Neural progenitor cell (in vitro differentiated cells): Measurements from ENCODE around the gene ANO2. TPM values are rescaled to one million over a fixed set of nuclear protein-coding genes. Genes with fewer than 3 reads are reported as not detected.

Experiments used
- DNase-seq: peaks from one replicate; pipeline ENCODE4 v3.0.0-alpha.2; 2016; ENCODE audit warnings: low spot score
- H2AFZ ChIP-seq: fragments of 200-600 bp; sonication (generic); replicated peaks from 2 replicates; pipeline ENCODE4 v1.6.1; 2016; ENCODE audit warnings: antibody characterized with exemption
- H3F3A ChIP-seq: fragments of 200-600 bp; sonication (generic); 2 replicates; pipeline ENCODE4 v1.6.1; 2016; ENCODE audit warnings: antibody characterized with exemption, low read depth
- H3K27ac ChIP-seq: fragments of 200-600 bp; sonication (generic); 2 replicates; pipeline ENCODE4 v1.5.1; 2016; ENCODE audit warnings: mild to moderate bottlenecking
- H3K27me3 ChIP-seq: fragments of 200-600 bp; sonication (generic); 2 replicates; pipeline ENCODE4 v1.6.1; 2016; ENCODE audit warnings: mild to moderate bottlenecking, moderate library complexity
- H3K36me3 ChIP-seq: fragments of 200-600 bp; sonication (generic); 2 replicates; pipeline ENCODE4 v1.5.1; 2016
- H3K4me1 ChIP-seq: fragments of 200-600 bp; sonication (generic); 2 replicates; pipeline ENCODE4 v1.6.1; 2016; ENCODE audit warnings: mixed run types
- H3K4me2 ChIP-seq: fragments of 200-600 bp; sonication (generic); 2 replicates; pipeline ENCODE4 v1.6.1; 2016
- H3K4me3 ChIP-seq: fragments of 200-600 bp; sonication (generic); 2 replicates; pipeline ENCODE4 v1.5.1; 2016
- H3K79me2 ChIP-seq: fragments of 200-600 bp; sonication (generic); 2 replicates; pipeline ENCODE4 v1.6.1; 2016; ENCODE audit warnings: low read depth
- H3K9ac ChIP-seq: fragments of 200-600 bp; sonication (generic); 2 replicates; pipeline ENCODE4 v1.6.1; 2016
- H3K9me3 ChIP-seq: fragments of 200-600 bp; sonication (generic); 2 replicates; pipeline ENCODE4 v1.5.1; 2016; ENCODE audit warnings: low read depth
- H4K20me1 ChIP-seq: fragments of 200-600 bp; sonication (generic); 2 replicates; pipeline ENCODE4 v1.6.1; 2016; ENCODE audit warnings: low read depth
- H3K27ac Mint-ChIP-seq: 3 replicates; pipeline ENCODE4 v1.8.0; 2021; ENCODE audit warnings: mixed read lengths
- H3K27me3 Mint-ChIP-seq: 2 replicates; pipeline ENCODE4 v1.8.0; 2022; ENCODE audit warnings: low read depth, mild to moderate bottlenecking, inconsistent platforms, moderate library complexity, mixed read lengths; ENCODE audit not compliant: insufficient read depth
- H3K36me3 Mint-ChIP-seq: 3 replicates; pipeline ENCODE4 v1.8.0; 2021; ENCODE audit warnings: mixed read lengths
- H3K4me1 Mint-ChIP-seq: 3 replicates; pipeline ENCODE4 v1.8.0; 2021; ENCODE audit warnings: mixed read lengths
- H3K4me3 Mint-ChIP-seq: 3 replicates; pipeline ENCODE4 v1.8.0; 2021; ENCODE audit warnings: mild to moderate bottlenecking, moderate library complexity, mixed read lengths
- H3K9me3 Mint-ChIP-seq: 3 replicates; pipeline ENCODE4 v1.8.0; 2020; ENCODE audit warnings: mixed read lengths
- EZH2 ChIP-seq: fragments of 200-600 bp; sonication (generic); IDR thresholded peaks from 2 replicates; pipeline ENCODE4 v1.6.1; 2017; ENCODE audit warnings: antibody characterized with exemption, mild to moderate bottlenecking, moderate library complexity
- EZH2phosphoT487 ChIP-seq: fragments of 200-600 bp; sonication (generic); IDR thresholded peaks from 2 replicates; pipeline ENCODE4 v1.6.1; 2017; ENCODE audit warnings: antibody characterized with exemption
- total RNA-seq: library from RNA; depleted of rRNA; stranded (reverse); fragments of >200 nt; gene quantifications from 2 replicates; pipeline ENCODE4 v1.2.3, GENCODE V29; 2015; ENCODE audit warnings: low replicate concordance
- TF ChIP-seq, protein P1 (sequence below): fragments of 200-600 bp; sonication (generic); IDR thresholded peaks from 2 replicates; pipeline ENCODE4 v1.5.1; 2017; ENCODE audit warnings: antibody characterized with exemption, mild to moderate bottlenecking

The ANO2 gene
- total RNA-seq, 1 donor from 2014 or later, result 4.8 TPM

DNA sequence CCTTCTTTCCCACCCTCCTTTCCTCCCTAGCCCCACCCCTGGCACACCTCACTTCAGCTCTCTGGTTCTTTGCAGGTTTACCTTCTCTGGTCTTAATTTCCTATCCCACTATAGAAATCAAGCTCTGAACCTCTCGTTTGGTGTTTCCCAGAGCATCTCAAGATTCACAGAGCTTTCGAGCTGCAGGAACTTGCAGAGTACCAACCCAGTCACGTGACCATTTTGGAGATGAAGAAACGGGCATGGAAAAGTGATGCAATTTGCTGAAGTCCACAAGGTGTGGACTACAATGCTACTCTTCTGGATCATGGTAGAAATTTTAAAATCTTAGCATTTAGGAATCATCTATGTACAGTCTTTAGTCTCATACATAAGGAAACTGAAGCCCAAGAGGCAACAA is 307.4 kb downstream of the ANO2 start:
- no peak overlapping the region for H2AFZ ChIP-seq
- no peak overlapping the region for H3K4me3 ChIP-seq
- no peaks in the 10 kb centered on the region for H3K79me2 ChIP-seq
- H3K9me3 ChIP-seq, result no peaks in the 10 kb centered on the region
- no peak for DNase-seq
- Mint-ChIP-seq H3K4me1 (peaks cover 25% of the 10 kb centered on the region), H3K27me3 (peaks cover 8% of the 10 kb centered on the region), H3K36me3 (no peaks in the 10 kb centered on the region), H3K27ac (no peak overlapping the region), H3K4me3 (no peak overlapping the region), H3K9me3 (no peaks in the 10 kb centered on the region)
- H3K9ac ChIP-seq, result no peak overlapping the region
- no peaks in the 10 kb centered on the region for H4K20me1 ChIP-seq
- peaks cover 6% of the 10 kb centered on the region for H3K4me1 ChIP-seq
- H3K27ac ChIP-seq, result no peak overlapping the region
- no peak for TF ChIP-seq EZH2
- no peak for TF ChIP-seq EZH2phosphoT487
- TF ChIP-seq, protein P1, sequence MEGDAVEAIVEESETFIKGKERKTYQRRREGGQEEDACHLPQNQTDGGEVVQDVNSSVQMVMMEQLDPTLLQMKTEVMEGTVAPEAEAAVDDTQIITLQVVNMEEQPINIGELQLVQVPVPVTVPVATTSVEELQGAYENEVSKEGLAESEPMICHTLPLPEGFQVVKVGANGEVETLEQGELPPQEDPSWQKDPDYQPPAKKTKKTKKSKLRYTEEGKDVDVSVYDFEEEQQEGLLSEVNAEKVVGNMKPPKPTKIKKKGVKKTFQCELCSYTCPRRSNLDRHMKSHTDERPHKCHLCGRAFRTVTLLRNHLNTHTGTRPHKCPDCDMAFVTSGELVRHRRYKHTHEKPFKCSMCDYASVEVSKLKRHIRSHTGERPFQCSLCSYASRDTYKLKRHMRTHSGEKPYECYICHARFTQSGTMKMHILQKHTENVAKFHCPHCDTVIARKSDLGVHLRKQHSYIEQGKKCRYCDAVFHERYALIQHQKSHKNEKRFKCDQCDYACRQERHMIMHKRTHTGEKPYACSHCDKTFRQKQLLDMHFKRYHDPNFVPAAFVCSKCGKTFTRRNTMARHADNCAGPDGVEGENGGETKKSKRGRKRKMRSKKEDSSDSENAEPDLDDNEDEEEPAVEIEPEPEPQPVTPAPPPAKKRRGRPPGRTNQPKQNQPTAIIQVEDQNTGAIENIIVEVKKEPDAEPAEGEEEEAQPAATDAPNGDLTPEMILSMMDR, result no peak
- no peaks in the 10 kb centered on the region for H3K27me3 ChIP-seq
- no peaks in the 10 kb centered on the region for H3K36me3 ChIP-seq
- H3F3A ChIP-seq, result no peaks in the 10 kb centered on the region
- no peak overlapping the region for H3K4me2 ChIP-seq

DNA sequence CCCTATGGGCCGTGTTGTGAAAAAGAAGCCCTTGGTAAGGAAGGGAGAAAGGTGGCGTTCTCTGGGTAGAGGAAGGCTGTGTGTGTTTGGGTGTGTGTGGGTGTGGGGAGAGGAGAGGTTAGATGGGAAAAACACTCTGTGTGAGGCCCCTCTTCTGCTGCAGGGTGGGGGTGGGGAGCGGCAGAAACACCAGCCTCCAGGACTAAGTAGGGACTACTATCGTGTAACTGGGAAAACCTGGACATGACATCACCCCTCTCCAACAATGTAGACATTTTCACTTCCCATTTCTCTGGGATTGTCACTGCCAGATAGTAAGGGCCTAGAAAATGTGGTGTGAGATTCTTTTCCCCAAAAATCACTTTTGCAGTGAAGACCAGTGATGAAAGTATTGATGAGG is 308.2 kb downstream of the ANO2 start:
- no peak overlapping the region for H3K9ac ChIP-seq
- H3K36me3 ChIP-seq, result no peaks in the 10 kb centered on the region
- no peak for DNase-seq
- Mint-ChIP-seq H3K4me1 (peaks cover 25% of the 10 kb centered on the region), H3K4me3 (no peak overlapping the region), H3K36me3 (no peaks in the 10 kb centered on the region), H3K27ac (no peak overlapping the region), H3K27me3 (peaks cover 8% of the 10 kb centered on the region), H3K9me3 (no peaks in the 10 kb centered on the region)
- peaks cover 6% of the 10 kb centered on the region for H3K4me1 ChIP-seq
- TF ChIP-seq EZH2, result no peak
- TF ChIP-seq, protein P1, result no peak
- TF ChIP-seq EZH2phosphoT487, result no peak
- H3K4me2 ChIP-seq, result no peak overlapping the region
- H4K20me1 ChIP-seq, result no peaks in the 10 kb centered on the region
- no peaks in the 10 kb centered on the region for H3K79me2 ChIP-seq
- no peak overlapping the region for H3K27ac ChIP-seq
- H3K27me3 ChIP-seq, result no peaks in the 10 kb centered on the region
- H3K9me3 ChIP-seq, result no peaks in the 10 kb centered on the region
- H2AFZ ChIP-seq, result no peak overlapping the region
- no peak overlapping the region for H3K4me3 ChIP-seq
- H3F3A ChIP-seq, result no peaks in the 10 kb centered on the region

DNA sequence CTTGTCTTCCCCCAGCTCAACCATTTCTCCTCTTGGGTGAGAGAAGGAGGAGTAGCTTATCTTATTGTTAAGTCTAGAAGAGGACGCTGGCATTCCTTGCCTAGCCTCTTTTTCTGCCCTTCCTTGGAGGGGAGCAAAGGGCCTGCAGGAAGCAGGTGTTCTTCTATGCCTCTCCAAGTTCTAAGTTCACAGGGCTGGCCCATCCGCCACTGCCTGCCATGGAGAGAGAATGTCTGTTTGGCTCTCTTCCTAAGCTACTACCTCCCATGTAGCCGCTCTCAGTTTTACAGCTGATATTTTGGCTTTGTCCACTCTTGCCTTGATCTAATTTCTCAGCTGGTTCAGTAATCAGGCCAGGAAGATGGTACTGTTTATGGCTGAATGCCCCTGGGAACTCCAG is 312.0 kb downstream of the ANO2 start:
- no peak overlapping the region for H3K9ac ChIP-seq
- H3K36me3 Mint-ChIP-seq, result no peaks in the 10 kb centered on the region
- no peak overlapping the region for H3K27ac ChIP-seq
- H3K9me3 Mint-ChIP-seq, result no peaks in the 10 kb centered on the region
- no peak for DNase-seq
- H3F3A ChIP-seq, result no peaks in the 10 kb centered on the region
- H3K4me3 ChIP-seq, result no peak overlapping the region
- TF ChIP-seq, protein P1, result no peak
- TF ChIP-seq EZH2 (no peak), EZH2phosphoT487 (no peak)
- no peak overlapping the region for H3K4me2 ChIP-seq
- no peak overlapping the region for H2AFZ ChIP-seq
- H3K79me2 ChIP-seq, result no peaks in the 10 kb centered on the region
- H3K4me1 ChIP-seq, result peaks cover 6% of the 10 kb centered on the region
- H3K27me3 ChIP-seq, result no peaks in the 10 kb centered on the region
- no peak overlapping the region for H3K27ac Mint-ChIP-seq
- no peaks in the 10 kb centered on the region for H3K36me3 ChIP-seq
- peaks cover 3% of the 10 kb centered on the region for H3K27me3 Mint-ChIP-seq
- H3K4me3 Mint-ChIP-seq, result no peak overlapping the region
- peaks cover 33% of the 10 kb centered on the region for H3K4me1 Mint-ChIP-seq
- no peaks in the 10 kb centered on the region for H3K9me3 ChIP-seq
- no peaks in the 10 kb centered on the region for H4K20me1 ChIP-seq

DNA sequence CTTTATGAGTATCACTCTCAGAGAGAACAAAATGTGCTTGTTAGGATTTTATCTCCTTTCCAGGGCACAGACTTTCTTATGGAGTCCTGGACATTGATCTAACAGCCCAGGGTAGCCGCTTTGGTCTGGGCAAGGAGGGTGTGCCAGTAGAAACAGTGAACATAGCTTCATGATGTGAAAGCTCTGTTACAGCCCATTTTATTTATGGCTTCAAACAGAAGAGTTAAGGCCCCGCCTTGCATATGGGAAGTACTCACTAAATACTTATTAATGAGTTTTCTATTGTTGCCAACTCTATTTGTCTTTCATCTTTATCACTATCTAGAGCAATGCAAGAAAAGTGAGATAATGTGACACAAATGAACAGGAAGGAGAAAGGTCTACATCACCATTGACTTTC is 312.6 kb downstream of the ANO2 start:
- Mint-ChIP-seq H3K36me3 (no peaks in the 10 kb centered on the region), H3K9me3 (no peaks in the 10 kb centered on the region), H3K27ac (no peak overlapping the region), H3K4me1 (peaks cover 33% of the 10 kb centered on the region), H3K4me3 (no peak overlapping the region), H3K27me3 (peaks cover 3% of the 10 kb centered on the region)
- H3K36me3 ChIP-seq, result no peaks in the 10 kb centered on the region
- no peaks in the 10 kb centered on the region for H3F3A ChIP-seq
- no peaks in the 10 kb centered on the region for H4K20me1 ChIP-seq
- no peaks in the 10 kb centered on the region for H3K79me2 ChIP-seq
- peaks cover 6% of the 10 kb centered on the region for H3K4me1 ChIP-seq
- no peak overlapping the region for H3K4me3 ChIP-seq
- H2AFZ ChIP-seq, result no peak overlapping the region
- H3K9me3 ChIP-seq, result no peaks in the 10 kb centered on the region
- TF ChIP-seq, protein P1, result no peak
- TF ChIP-seq EZH2phosphoT487 (no peak), EZH2 (no peak)
- no peak for DNase-seq
- H3K4me2 ChIP-seq, result no peak overlapping the region
- H3K9ac ChIP-seq, result no peak overlapping the region
- no peaks in the 10 kb centered on the region for H3K27me3 ChIP-seq
- H3K27ac ChIP-seq, result no peak overlapping the region
